HG03280 (cell line): ENCODE measurements around the gene C7orf33.

Experiments
- ATAC-seq: cut with Tn5 transposase; IDR thresholded peaks from one replicate; pipeline ENCODE4 v1.9.1; 2021; ENCODE audit warnings: mild to moderate bottlenecking, moderate library complexity; ENCODE audit not compliant: unreplicated experiment

C7orf33 gene

GRCh38 chr7:148624735-148625134 is 34.2 kb downstream of the C7orf33 start:
- ATAC-seq, result no peak

- ATAC-seq, result no peak
Measured at GRCh38 chr7:148625342-148625741, 34.8 kb downstream of the C7orf33 start.

- no peak for ATAC-seq
Measured at GRCh38 chr7:148626828-148627227, 36.3 kb downstream of the C7orf33 start.

GRCh38 chr7:148628011-148628410 is 37.4 kb downstream of the C7orf33 start:
- ATAC-seq, result no peak

GRCh38 chr7:148630078-148630477 is 39.5 kb downstream of the C7orf33 start:
- no peak for ATAC-seq

GRCh38 chr7:148633761-148634160 is 43.2 kb downstream of the C7orf33 start:
- no peak for ATAC-seq

- no peak for ATAC-seq
Measured at GRCh38 chr7:148637094-148637493, 46.5 kb downstream of the C7orf33 start.

- no peak for ATAC-seq
Measured at GRCh38 chr7:148645898-148646297, 55.3 kb downstream of the C7orf33 start.

- no peak for ATAC-seq
Measured at GRCh38 chr7:148650232-148650858, 59.8 kb downstream of the C7orf33 start.

- ATAC-seq, result no peak
Measured at GRCh38 chr7:148652773-148653172, 62.2 kb downstream of the C7orf33 start.

GRCh38 chr7:148657929-148658328 is 67.4 kb downstream of the C7orf33 start:
- no peak for ATAC-seq

- no peak for ATAC-seq
Measured at GRCh38 chr7:148661471-148661870, 70.9 kb downstream of the C7orf33 start.

- ATAC-seq, result no peak
Measured at GRCh38 chr7:148662646-148663045, 72.1 kb downstream of the C7orf33 start.

- no peak for ATAC-seq
Measured at GRCh38 chr7:148664324-148664723, 73.8 kb downstream of the C7orf33 start.

- no peak for ATAC-seq
Measured at GRCh38 chr7:148665221-148665620, 74.7 kb downstream of the C7orf33 start.
